ENCODE data around the gene ORC6.

The ORC6 gene

DNA sequence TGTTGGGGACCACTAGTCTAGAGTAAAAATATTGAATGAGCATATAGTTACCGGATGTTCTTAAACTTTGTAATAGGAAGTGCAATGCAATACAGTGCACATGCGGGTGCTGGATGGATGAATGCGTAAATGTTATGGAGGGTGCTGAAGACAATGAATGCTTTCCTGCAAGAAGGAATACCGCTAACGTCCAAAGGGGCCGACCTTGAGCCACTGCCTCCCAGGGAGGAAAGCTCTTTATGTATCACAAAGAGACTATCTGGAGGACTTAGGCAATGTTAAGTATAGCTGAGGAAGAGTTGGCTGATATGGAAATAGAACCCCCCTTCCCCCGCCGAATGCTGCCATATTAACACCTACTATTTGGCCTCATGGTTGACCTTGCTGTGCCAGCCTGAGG is 40.8 kb upstream of the ORC6 start:
- no peaks in the 10 kb centered on the region for H3K4me1 ChIP-seq (ENCODE audit: control insufficient read depth, insufficient read depth, low read length)
- ChIA-PET POLR2A (no interaction called here), CTCF (interaction anchor here (0.7 kb wide), 1 partner anchor 25 kb away, joined by 3 read pairs; no protein-coding TSS in a partner anchor)
- H3K36me3 ChIP-seq (ENCODE audit: control insufficient read depth in 2 of 2, insufficient read depth in 1 of 2, low read length in 2 of 2): no peaks in the 10 kb centered on the region
- TF ChIP-seq ZNF48 (tag by site-specific recombination; IDR thresholded peaks at IDR 0.05) (no peak), ZNF341 (tag by site-specific recombination; IDR thresholded peaks at IDR 0.05; ENCODE audit: low read depth) (no peak), BCL11B (tag by site-specific recombination; IDR thresholded peaks at IDR 0.05; ENCODE audit: low read depth) (no peak), ZNF19 (tag by site-specific recombination; IDR thresholded peaks at IDR 0.05; ENCODE audit: low read depth) (no peak), PRDM10 (tag by site-specific recombination; IDR thresholded peaks at IDR 0.05) (no peak), ZFP69B (tag by site-specific recombination; IDR thresholded peaks at IDR 0.05) (no peak), ZNF175 (tag by site-specific recombination; IDR thresholded peaks at IDR 0.05) (no peak), AEBP2 (tag by site-specific recombination; IDR thresholded peaks at IDR 0.05; ENCODE audit: borderline replicate concordance) (no peak), ZNF596 (tag by site-specific recombination; IDR thresholded peaks at IDR 0.05) (no peak), ZNF311 (tag by site-specific recombination; IDR thresholded peaks at IDR 0.05; ENCODE audit: borderline replicate concordance) (no peak), ZNF514 (tag by site-specific recombination; IDR thresholded peaks at IDR 0.05) (no peak), ZBTB48 (tag by site-specific recombination; IDR thresholded peaks at IDR 0.05) (no peak), ZNF433 (tag by site-specific recombination; IDR thresholded peaks at IDR 0.05; ENCODE audit: low read depth) (no peak)
- TF ChIP-seq, protein P1, sequence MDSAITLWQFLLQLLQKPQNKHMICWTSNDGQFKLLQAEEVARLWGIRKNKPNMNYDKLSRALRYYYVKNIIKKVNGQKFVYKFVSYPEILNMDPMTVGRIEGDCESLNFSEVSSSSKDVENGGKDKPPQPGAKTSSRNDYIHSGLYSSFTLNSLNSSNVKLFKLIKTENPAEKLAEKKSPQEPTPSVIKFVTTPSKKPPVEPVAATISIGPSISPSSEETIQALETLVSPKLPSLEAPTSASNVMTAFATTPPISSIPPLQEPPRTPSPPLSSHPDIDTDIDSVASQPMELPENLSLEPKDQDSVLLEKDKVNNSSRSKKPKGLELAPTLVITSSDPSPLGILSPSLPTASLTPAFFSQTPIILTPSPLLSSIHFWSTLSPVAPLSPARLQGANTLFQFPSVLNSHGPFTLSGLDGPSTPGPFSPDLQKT (IDR thresholded peaks at IDR 0.05; ENCODE audit: borderline replicate concordance, low read depth, low read length): no peak
- TF ChIP-seq, protein P2, sequence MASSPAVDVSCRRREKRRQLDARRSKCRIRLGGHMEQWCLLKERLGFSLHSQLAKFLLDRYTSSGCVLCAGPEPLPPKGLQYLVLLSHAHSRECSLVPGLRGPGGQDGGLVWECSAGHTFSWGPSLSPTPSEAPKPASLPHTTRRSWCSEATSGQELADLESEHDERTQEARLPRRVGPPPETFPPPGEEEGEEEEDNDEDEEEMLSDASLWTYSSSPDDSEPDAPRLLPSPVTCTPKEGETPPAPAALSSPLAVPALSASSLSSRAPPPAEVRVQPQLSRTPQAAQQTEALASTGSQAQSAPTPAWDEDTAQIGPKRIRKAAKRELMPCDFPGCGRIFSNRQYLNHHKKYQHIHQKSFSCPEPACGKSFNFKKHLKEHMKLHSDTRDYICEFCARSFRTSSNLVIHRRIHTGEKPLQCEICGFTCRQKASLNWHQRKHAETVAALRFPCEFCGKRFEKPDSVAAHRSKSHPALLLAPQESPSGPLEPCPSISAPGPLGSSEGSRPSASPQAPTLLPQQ (tag by site-specific recombination; IDR thresholded peaks at IDR 0.05): no peak
- H3K27ac ChIP-seq (ENCODE audit: extremely low read depth, low read depth, low read length): no peak overlapping the region
- no peak overlapping the region for H3K4me3 ChIP-seq (ENCODE audit: low read depth, low read length)
- no peaks in the 10 kb centered on the region for H3K9me3 ChIP-seq (ENCODE audit: control insufficient read depth, insufficient read depth, low read depth, low read length)

DNA sequence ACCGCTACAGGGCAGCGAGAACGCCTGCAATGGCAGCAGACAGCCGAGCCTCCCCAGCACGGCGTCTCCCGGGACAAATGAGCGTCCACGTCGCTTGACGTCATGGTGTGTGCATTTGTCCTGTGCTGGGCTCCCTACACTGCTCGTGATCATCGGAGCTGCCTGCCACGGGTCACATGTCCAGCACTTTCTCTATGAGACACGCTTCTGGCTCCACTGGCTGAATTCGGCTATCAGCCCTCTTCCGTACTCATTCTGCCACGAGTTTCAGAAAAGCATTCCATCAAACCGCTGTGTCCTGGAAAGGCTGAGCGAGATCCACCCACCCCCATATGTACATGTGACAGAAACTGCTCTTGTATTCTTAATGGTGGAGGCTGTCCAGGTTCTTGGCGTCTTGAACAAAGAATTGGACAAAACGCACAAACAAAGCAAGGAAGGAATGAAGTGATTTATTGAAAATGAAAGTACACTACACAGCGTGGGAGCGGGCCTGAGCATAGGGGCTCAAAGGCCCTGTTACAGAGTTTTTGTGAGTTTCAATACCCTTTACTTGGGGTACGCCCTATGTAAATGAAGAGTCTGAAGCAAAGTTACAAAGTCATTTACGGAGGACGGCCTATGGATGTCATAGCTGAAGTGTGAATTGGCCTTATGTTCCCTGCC is 39.7 kb upstream of the ORC6 start:
- CTCF ChIA-PET: no interaction called here
- no peaks in the 10 kb centered on the region for H3K4me1 ChIP-seq (ENCODE audit: control insufficient read depth, insufficient read depth, low read length)
- H3K9me3 ChIP-seq (ENCODE audit: control insufficient read depth, insufficient read depth, low read depth, low read length): no peaks in the 10 kb centered on the region
- TF ChIP-seq, protein P3, sequence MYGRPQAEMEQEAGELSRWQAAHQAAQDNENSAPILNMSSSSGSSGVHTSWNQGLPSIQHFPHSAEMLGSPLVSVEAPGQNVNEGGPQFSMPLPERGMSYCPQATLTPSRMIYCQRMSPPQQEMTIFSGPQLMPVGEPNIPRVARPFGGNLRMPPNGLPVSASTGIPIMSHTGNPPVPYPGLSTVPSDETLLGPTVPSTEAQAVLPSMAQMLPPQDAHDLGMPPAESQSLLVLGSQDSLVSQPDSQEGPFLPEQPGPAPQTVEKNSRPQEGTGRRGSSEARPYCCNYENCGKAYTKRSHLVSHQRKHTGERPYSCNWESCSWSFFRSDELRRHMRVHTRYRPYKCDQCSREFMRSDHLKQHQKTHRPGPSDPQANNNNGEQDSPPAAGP (tag by site-specific recombination; IDR thresholded peaks at IDR 0.05): no peak
- no peak for TF ChIP-seq ZBTB21 (tag by site-specific recombination; IDR thresholded peaks at IDR 0.05)
- no peak for TF ChIP-seq IKZF3 (tag by site-specific recombination; IDR thresholded peaks at IDR 0.05)
- no peak for TF ChIP-seq REPIN1 (tag by site-specific recombination; IDR thresholded peaks at IDR 0.05; ENCODE audit: low read depth)
- no peak for TF ChIP-seq ZNF707 (tag by site-specific recombination; IDR thresholded peaks at IDR 0.05)
- TF ChIP-seq GLIS1 (tag by site-specific recombination; IDR thresholded peaks at IDR 0.05): no peak
- TF ChIP-seq ZNF530 (tag by site-specific recombination; IDR thresholded peaks at IDR 0.05; ENCODE audit: low read depth): no peak
- TF ChIP-seq AEBP2 (tag by site-specific recombination; IDR thresholded peaks at IDR 0.05; ENCODE audit: borderline replicate concordance): no peak
- no peak for TF ChIP-seq ZNF623 (tag by site-specific recombination; IDR thresholded peaks at IDR 0.05)
- TF ChIP-seq ZNF830 (tag by site-specific recombination; IDR thresholded peaks at IDR 0.05; ENCODE audit: low read depth): no peak
- no peak for TF ChIP-seq ZNF2 (tag by site-specific recombination; IDR thresholded peaks at IDR 0.05)
- TF ChIP-seq ZNF341 (tag by site-specific recombination; IDR thresholded peaks at IDR 0.05; ENCODE audit: low read depth): no peak
- no peak overlapping the region for H3K27ac ChIP-seq (ENCODE audit: extremely low read depth, low read depth, low read length)
- no peaks in the 10 kb centered on the region for H3K36me3 ChIP-seq (ENCODE audit: control insufficient read depth in 2 of 2, insufficient read depth in 1 of 2, low read length in 2 of 2)
- no peak overlapping the region for H3K4me3 ChIP-seq (ENCODE audit: low read depth, low read length)
- POLR2A ChIA-PET: no interaction called here

All from HEK293 (cell line).